MM.1S (cell line): ENCODE measurements around the gene PTPDC1.
A peak's percentile ranks its signal among the peaks of the same experiment; 100 is the strongest.

ENCODE experiments used
- DNase-seq: peaks from one replicate; pipeline ENCODE4 v3.0.0-alpha.2; 2015
- H2AFZ ChIP-seq: fragments of 300-600 bp; sonication (generic); 2 replicates; pipeline ENCODE4 v1.6.0; 2016; ENCODE audit warnings: antibody characterized with exemption, low read length
- H3F3A ChIP-seq: fragments of 300-600 bp; sonication (generic); 2 replicates; pipeline ENCODE4 v1.6.1; 2016; ENCODE audit warnings: mild to moderate bottlenecking, antibody characterized with exemption, low read length, moderate library complexity, mixed read lengths; ENCODE audit not compliant: insufficient read depth
- H3K27ac ChIP-seq: fragments of 300-600 bp; sonication (generic); 2 replicates; pipeline ENCODE4 v1.5.1; 2016; ENCODE audit warnings: mild to moderate bottlenecking, low read length
- H3K27me3 ChIP-seq: fragments of 300-600 bp; sonication (generic); replicated peaks from 2 replicates; pipeline ENCODE4 v1.6.0; 2016; ENCODE audit warnings: low read length; ENCODE audit not compliant: insufficient read depth
- H3K36me3 ChIP-seq: fragments of 300-600 bp; sonication (generic); replicated peaks from 2 replicates; pipeline ENCODE4 v1.6.1; 2016; ENCODE audit warnings: mild to moderate bottlenecking, low read length, mixed read lengths; ENCODE audit not compliant: insufficient read depth
- H3K4me1 ChIP-seq: fragments of 300-600 bp; sonication (generic); 2 replicates; pipeline ENCODE4 v1.6.1; 2016; ENCODE audit warnings: low read length, mixed read lengths
- H3K4me2 ChIP-seq: fragments of 300-600 bp; sonication (generic); 2 replicates; pipeline ENCODE4 v1.6.0; 2016; ENCODE audit warnings: low read depth, low read length
- H3K4me3 ChIP-seq: fragments of 300-600 bp; sonication (generic); 2 replicates; pipeline ENCODE4 v1.5.1; 2016; ENCODE audit warnings: low read length, mixed read lengths
- H3K79me2 ChIP-seq: fragments of 300-600 bp; sonication (generic); 2 replicates; pipeline ENCODE4 v1.6.1; 2016; ENCODE audit warnings: mixed run types, low read length, mixed read lengths
- H3K9ac ChIP-seq: fragments of 300-600 bp; sonication (generic); 2 replicates; pipeline ENCODE4 v1.6.1; 2016; ENCODE audit warnings: low read length, mixed read lengths
- H3K9me2 ChIP-seq: fragments of 300-600 bp; sonication (generic); replicated peaks from 2 replicates; pipeline ENCODE4 v1.6.1; 2016; ENCODE audit warnings: mild to moderate bottlenecking, low read length, mixed read lengths; ENCODE audit not compliant: insufficient read depth
- H3K9me3 ChIP-seq: fragments of 300-600 bp; sonication (generic); replicated peaks from 2 replicates; pipeline ENCODE4 v1.6.1; 2016; ENCODE audit warnings: mild to moderate bottlenecking, low read length, mixed read lengths; ENCODE audit not compliant: insufficient read depth
- H4K20me1 ChIP-seq: fragments of 300-600 bp; sonication (generic); 2 replicates; pipeline ENCODE4 v1.6.1; 2016; ENCODE audit warnings: mild to moderate bottlenecking, low read length, moderate library complexity, mixed read lengths; ENCODE audit not compliant: insufficient read depth
- CTCF ChIP-seq: fragments of 300-600 bp; sonication (generic); IDR thresholded peaks from 2 replicates; pipeline ENCODE4 v1.5.1; 2016; ENCODE audit warnings: antibody characterized with exemption, low read length, mixed read lengths
- EZH2 ChIP-seq: fragments of 300-600 bp; sonication (generic); optimal IDR thresholded peaks from 2 replicates; pipeline ENCODE3; 2017; ENCODE audit warnings: low read depth, mild to moderate bottlenecking, antibody characterized with exemption, low read length, mixed read lengths
- EZH2phosphoT487 ChIP-seq: fragments of 300-600 bp; sonication (generic); IDR thresholded peaks from 2 replicates; pipeline ENCODE4 v1.6.1; 2018; ENCODE audit warnings: antibody characterized with exemption, low read length

PTPDC1 gene

GRCh38 chr9:94150279-94150828 is 66.1 kb downstream of the PTPDC1 start:
- Histone ChIP-seq H4K20me1 (no peaks in the 10 kb centered on the region), H3K4me2 (no peak overlapping the region), H3K27ac (no peak overlapping the region), H3K9me3 (no peaks in the 10 kb centered on the region), H3K36me3 (no peaks in the 10 kb centered on the region), H3K4me3 (no peak overlapping the region), H3F3A (no peaks in the 10 kb centered on the region), H3K4me1 (peaks cover 10% of the 10 kb centered on the region; the same call in 1 of the 2 replicates), H3K9me2 (no peaks in the 10 kb centered on the region), H3K79me2 (no peaks in the 10 kb centered on the region), H2AFZ (no peak overlapping the region), H3K9ac (no peak overlapping the region), H3K27me3 (no peaks in the 10 kb centered on the region)
- TF ChIP-seq EZH2phosphoT487 (no peak), EZH2 (no peak)
- no peak for DNase-seq

GRCh38 chr9:94150890-94151650 is 66.8 kb downstream of the PTPDC1 start:
- H4K20me1 ChIP-seq, result no peaks in the 10 kb centered on the region
- H3K4me3 ChIP-seq, result no peak overlapping the region
- no peak overlapping the region for H2AFZ ChIP-seq
- H3K4me2 ChIP-seq, result no peak overlapping the region
- H3K9me2 ChIP-seq, result no peaks in the 10 kb centered on the region
- no peaks in the 10 kb centered on the region for H3F3A ChIP-seq
- no peak overlapping the region for H3K9ac ChIP-seq
- no peak for DNase-seq
- H3K27me3 ChIP-seq, result no peaks in the 10 kb centered on the region
- no peaks in the 10 kb centered on the region for H3K36me3 ChIP-seq
- H3K4me1 ChIP-seq, result peaks cover 10% of the 10 kb centered on the region; the same call in 1 of the 2 replicates
- no peaks in the 10 kb centered on the region for H3K79me2 ChIP-seq
- H3K27ac ChIP-seq, result no peak overlapping the region
- no peaks in the 10 kb centered on the region for H3K9me3 ChIP-seq
- no peak for TF ChIP-seq CTCF
- no peak for TF ChIP-seq EZH2phosphoT487
- no peak for TF ChIP-seq EZH2

- no peaks in the 10 kb centered on the region for H3K9me2 ChIP-seq
- no peaks in the 10 kb centered on the region for H3K27me3 ChIP-seq
- H3K9ac ChIP-seq, result no peak overlapping the region
- no peaks in the 10 kb centered on the region for H3K36me3 ChIP-seq
- peak overlapping the region; percentile 1; the same call in 1 of the 2 replicates for H3K27ac ChIP-seq
- H3K79me2 ChIP-seq, result no peaks in the 10 kb centered on the region
- peaks cover 10% of the 10 kb centered on the region; the same call in 1 of the 2 replicates for H3K4me1 ChIP-seq
- TF ChIP-seq CTCF (no peak), EZH2phosphoT487 (no peak), EZH2 (no peak)
- no peaks in the 10 kb centered on the region for H3K9me3 ChIP-seq
- H3K4me3 ChIP-seq, result no peak overlapping the region
- peak overlapping the region; percentile 5; the same call in 1 of the 2 replicates for H2AFZ ChIP-seq
- H3F3A ChIP-seq, result no peaks in the 10 kb centered on the region
- H3K4me2 ChIP-seq, result no peak overlapping the region
- no peaks in the 10 kb centered on the region for H4K20me1 ChIP-seq
- DNase-seq, result peak; percentile 64
Observed at GRCh38 chr9:94153905-94154304, 69.6 kb downstream of the PTPDC1 start.
